ENCODE measurements around the gene PRM1. TPM values are rescaled to one million over a fixed set of nuclear protein-coding genes. Genes with fewer than 3 reads are reported as not detected.

The PRM1 gene, protein sequence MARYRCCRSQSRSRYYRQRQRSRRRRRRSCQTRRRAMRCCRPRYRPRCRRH
- total RNA-seq, result not detected

DNA sequence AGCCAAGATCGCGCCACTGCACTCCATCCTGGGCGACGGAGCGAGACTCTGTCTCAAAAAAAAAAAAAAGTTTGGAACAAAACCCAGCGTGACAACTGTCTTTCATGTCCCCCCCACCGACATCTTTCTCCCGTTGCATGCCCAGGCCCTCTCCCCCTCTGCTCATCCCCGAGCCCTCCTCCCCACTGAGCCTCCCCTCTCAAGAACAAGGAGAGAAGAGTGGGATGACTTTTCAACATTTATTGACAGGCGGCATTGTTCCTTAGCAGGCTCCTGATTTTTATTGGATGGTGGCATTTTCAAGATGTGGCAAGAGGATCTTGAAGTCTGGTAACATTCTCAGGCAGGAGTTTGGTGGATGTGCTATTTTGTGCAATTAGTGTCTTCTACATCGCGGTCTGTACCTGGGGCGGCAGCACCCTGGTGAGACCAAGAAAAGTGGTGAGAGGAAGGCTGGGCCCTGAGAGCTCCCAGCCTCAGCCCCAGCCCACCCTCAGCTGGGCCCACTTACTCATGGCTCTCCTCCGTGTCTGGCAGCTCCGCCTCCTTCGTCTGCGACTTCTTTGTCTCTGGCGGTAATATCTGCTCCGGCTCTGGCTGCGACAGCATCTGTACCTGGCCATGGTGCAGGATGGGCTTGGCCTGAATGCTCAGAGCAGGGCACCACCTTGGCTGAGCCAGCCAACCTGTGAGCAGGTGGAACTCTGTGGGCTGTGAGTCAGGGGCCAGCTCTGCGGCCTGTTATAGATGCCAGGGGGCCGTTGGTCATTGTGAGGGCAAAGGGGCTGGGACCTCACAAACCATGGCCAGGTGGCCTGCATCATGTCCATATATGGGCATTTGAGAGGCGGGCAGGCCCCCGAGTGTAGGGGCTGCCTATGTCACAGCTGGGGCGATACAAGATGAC lies at the start of gene PRM1:
Gene PRM1 (minus strand): TSS at position 715 of the 907 bp plus-strand sequence. CDS start 92 bp downstream, at position 623.
- H3K27ac Mint-ChIP-seq, result peak within 1 kb of the TSS; percentile 9
- DNase-seq, result no peak
- peaks cover 18% of the 10 kb centered on the region for H3K4me1 Mint-ChIP-seq (ENCODE audit: low read depth)
- CTCF ChIA-PET, result no interaction called here
- no peak for ATAC-seq
- no peaks in the 10 kb centered on the region for H3K9me3 Mint-ChIP-seq (ENCODE audit: insufficient read depth)
- peaks cover 14% of the 10 kb centered on the region for H3K27me3 Mint-ChIP-seq (ENCODE audit: low read depth)
- no peak within 1 kb of the TSS for H3K4me3 Mint-ChIP-seq
- POLR2A ChIA-PET, result no interaction called here
- H3K36me3 Mint-ChIP-seq (ENCODE audit: low read depth), result no peaks in the 10 kb centered on the region

- ChIA-PET POLR2A (interaction anchor here (0.6 kb wide), 1 partner anchor 67 kb away, joined by 3 read pairs; no protein-coding TSS in a partner anchor), CTCF (interaction anchor here (1.0 to 3.6 kb wide), 7 partner anchors 22 to 75 kb away, joined by 3 to 12 read pairs (median 4); partner anchors contain the start of gene SOCS1)
- H3K27me3 Mint-ChIP-seq (ENCODE audit: low read depth), result no peaks in the 10 kb centered on the region
- peaks cover 50% of the 10 kb centered on the region for H3K4me1 Mint-ChIP-seq (ENCODE audit: low read depth)
- DNase-seq (no peak), ATAC-seq (no peak)
- H3K4me3 Mint-ChIP-seq, result no peak overlapping the region
- H3K27ac Mint-ChIP-seq, result peak overlapping the region; percentile 11
- no peaks in the 10 kb centered on the region for H3K9me3 Mint-ChIP-seq (ENCODE audit: insufficient read depth)
- H3K36me3 Mint-ChIP-seq (ENCODE audit: low read depth), result peaks cover 7% of the 10 kb centered on the region
Observed at GRCh38 chr16:11330526-11331237, 49.6 kb upstream of the PRM1 start.

DNA sequence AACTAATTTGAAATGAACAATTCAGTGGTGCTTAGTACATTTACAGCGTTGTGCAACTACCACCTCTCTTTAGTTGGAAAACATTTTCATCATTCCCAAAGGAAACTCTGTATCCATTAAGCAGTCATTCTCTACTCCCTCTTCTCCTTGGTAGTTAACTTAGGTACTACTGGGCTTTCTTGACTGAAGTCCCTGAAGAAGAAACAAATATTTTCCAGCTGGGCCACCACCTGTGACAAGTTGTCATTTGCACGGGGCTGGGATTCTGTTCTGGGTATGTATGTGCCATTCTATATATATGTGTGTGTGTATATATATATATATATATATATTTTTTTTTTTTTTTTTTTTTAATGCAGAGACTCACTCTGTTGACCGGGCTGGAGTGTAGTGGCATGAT lies 48.8 kb upstream of the PRM1 start:
- CTCF ChIA-PET, result interaction anchor here (1.0 to 3.6 kb wide), 9 partner anchors 23 to 366 kb away, joined by 3 to 12 read pairs (median 5); partner anchors contain the start of gene SOCS1
- H3K9me3 Mint-ChIP-seq (ENCODE audit: insufficient read depth), result no peaks in the 10 kb centered on the region
- no peak overlapping the region for H3K27ac Mint-ChIP-seq
- H3K4me1 Mint-ChIP-seq (ENCODE audit: low read depth), result peaks cover 58% of the 10 kb centered on the region
- H3K36me3 Mint-ChIP-seq (ENCODE audit: low read depth), result peaks cover 7% of the 10 kb centered on the region
- POLR2A ChIA-PET, result no interaction called here
- no peaks in the 10 kb centered on the region for H3K27me3 Mint-ChIP-seq (ENCODE audit: low read depth)
- DNase-seq (no peak), ATAC-seq (no peak)
- H3K4me3 Mint-ChIP-seq, result no peak overlapping the region

DNA sequence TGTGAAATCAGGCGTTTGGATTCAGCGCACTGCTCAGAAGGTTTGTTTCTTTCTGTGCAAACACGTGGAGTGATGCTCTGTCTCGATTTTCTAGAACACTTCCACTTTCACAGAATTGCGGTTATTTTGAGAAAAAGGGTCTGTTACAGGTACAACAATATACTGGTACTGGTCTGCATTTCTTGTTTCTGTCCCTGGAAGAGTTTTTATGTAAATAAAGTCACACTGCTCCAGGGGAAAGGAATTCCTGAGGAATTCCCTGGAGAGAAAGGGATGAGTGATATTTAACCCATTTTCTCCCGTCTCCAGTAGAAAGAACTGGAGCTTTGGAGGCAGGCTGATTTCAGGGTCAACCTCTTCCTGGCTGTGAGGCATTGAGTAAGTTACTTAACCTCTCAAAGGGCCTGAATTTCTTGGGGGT lies 48.0 kb upstream of the PRM1 start:
- Mint-ChIP-seq H3K4me1 (ENCODE audit: low read depth) (peaks cover 62% of the 10 kb centered on the region), H3K27ac (peak overlapping the region; percentile 75), H3K9me3 (ENCODE audit: insufficient read depth) (no peaks in the 10 kb centered on the region), H3K4me3 (peak overlapping the region; percentile 38), H3K27me3 (ENCODE audit: low read depth) (no peaks in the 10 kb centered on the region), H3K36me3 (ENCODE audit: low read depth) (peaks cover 7% of the 10 kb centered on the region)
- ChIA-PET CTCF (interaction anchor here (1.2 to 3.6 kb wide), 10 partner anchors 17 to 365 kb away, joined by 4 to 12 read pairs (median 6); partner anchors contain the start of gene SOCS1), POLR2A (interaction anchor here (0.9 kb wide), 1 partner anchor 20 kb away, joined by 3 read pairs; no protein-coding TSS in a partner anchor)
- peak; percentile 25 for ATAC-seq
- DNase-seq, result no peak

- POLR2A ChIA-PET, result interaction anchor here (0.9 kb wide), 1 partner anchor 20 kb away, joined by 3 read pairs; no protein-coding TSS in a partner anchor
- peak overlapping the region; percentile 38 for H3K4me3 Mint-ChIP-seq
- no peaks in the 10 kb centered on the region for H3K27me3 Mint-ChIP-seq (ENCODE audit: low read depth)
- ATAC-seq, result peak; percentile 85
- peak; percentile 77 for DNase-seq
- H3K4me1 Mint-ChIP-seq (ENCODE audit: low read depth), result peaks cover 68% of the 10 kb centered on the region
- CTCF ChIA-PET, result interaction anchor here (0.7 to 3.6 kb wide), 10 partner anchors 10 to 364 kb away, joined by 3 to 12 read pairs (median 4); no protein-coding TSS in a partner anchor
- H3K36me3 Mint-ChIP-seq (ENCODE audit: low read depth), result peaks cover 7% of the 10 kb centered on the region
- H3K9me3 Mint-ChIP-seq (ENCODE audit: insufficient read depth), result no peaks in the 10 kb centered on the region
- H3K27ac Mint-ChIP-seq, result peak overlapping the region; percentile 84
Observed at GRCh38 chr16:11328172-11329070, 47.3 kb upstream of the PRM1 start.

DNA sequence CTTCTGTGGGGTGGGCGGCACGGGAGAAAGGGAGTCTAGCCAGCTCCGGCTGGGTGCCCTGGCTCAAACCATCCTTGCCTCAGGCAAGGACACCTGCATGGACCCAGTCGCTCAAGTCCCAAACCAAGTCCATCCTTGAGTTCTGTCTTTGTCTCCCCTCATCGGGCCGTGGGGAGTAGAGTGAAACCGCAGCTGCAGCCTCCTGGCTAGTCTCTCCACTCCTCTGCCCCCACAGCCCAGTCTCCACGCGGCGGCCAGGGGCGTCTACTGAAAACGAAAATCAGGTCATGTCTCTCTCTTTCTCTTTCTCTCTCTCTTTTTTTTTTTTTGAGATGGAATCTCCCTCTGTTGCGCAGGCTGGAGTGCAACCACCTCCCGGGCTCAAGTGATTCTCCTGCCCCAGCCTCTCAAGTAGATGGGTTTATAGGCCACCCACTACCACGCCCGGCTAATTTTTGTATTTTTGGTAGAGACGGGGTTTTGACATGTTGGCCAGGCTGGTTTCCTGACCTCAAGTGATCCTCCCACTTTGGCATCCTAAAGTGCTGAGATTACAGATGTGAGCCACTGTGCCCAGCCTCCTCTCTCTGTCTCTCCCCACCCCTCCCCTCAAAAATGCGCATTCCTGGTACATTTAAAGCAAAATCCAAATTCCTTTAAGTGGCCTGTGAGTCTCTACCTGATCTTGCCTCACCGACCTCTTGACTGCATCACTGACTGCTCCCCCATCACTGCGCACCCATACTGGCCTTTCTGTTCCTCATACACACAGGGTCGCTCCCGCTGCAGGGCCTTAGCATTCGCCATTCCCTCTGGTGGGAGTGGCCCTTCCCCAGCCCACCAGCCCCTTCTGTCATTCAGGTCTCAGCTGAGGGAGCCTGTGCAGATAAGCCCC lies 46.4 kb upstream of the PRM1 start:
- H3K9me3 Mint-ChIP-seq (ENCODE audit: insufficient read depth), result no peaks in the 10 kb centered on the region
- POLR2A ChIA-PET, result interaction anchor here (0.9 kb wide), 1 partner anchor 17 kb away, joined by 3 read pairs; no protein-coding TSS in a partner anchor
- DNase-seq (no peak), ATAC-seq (no peak)
- no peaks in the 10 kb centered on the region for H3K27me3 Mint-ChIP-seq (ENCODE audit: low read depth)
- CTCF ChIA-PET, result interaction anchor here (0.8 to 3.6 kb wide), 5 partner anchors 14 to 44 kb away, joined by 3 to 12 read pairs (median 6); no protein-coding TSS in a partner anchor
- peak overlapping the region; percentile 38 for H3K4me3 Mint-ChIP-seq
- peak overlapping the region; percentile 84 for H3K27ac Mint-ChIP-seq
- peaks cover 7% of the 10 kb centered on the region for H3K36me3 Mint-ChIP-seq (ENCODE audit: low read depth)
- H3K4me1 Mint-ChIP-seq (ENCODE audit: low read depth), result peaks cover 73% of the 10 kb centered on the region

GRCh38 chr16:11326737-11327276 lies 45.7 kb upstream of the PRM1 start:
- ChIA-PET CTCF (no interaction called here), POLR2A (interaction anchor here (0.9 kb wide), 1 partner anchor 16 kb away, joined by 3 read pairs; no protein-coding TSS in a partner anchor)
- Mint-ChIP-seq H3K4me1 (ENCODE audit: low read depth) (peaks cover 73% of the 10 kb centered on the region), H3K36me3 (ENCODE audit: low read depth) (peaks cover 7% of the 10 kb centered on the region), H3K4me3 (no peak overlapping the region), H3K27ac (peak overlapping the region; percentile 44), H3K9me3 (ENCODE audit: insufficient read depth) (no peaks in the 10 kb centered on the region), H3K27me3 (ENCODE audit: low read depth) (no peaks in the 10 kb centered on the region)
- DNase-seq, result no peak
- ATAC-seq, result no peak

- ATAC-seq, result no peak
- Mint-ChIP-seq H3K9me3 (ENCODE audit: insufficient read depth) (no peaks in the 10 kb centered on the region), H3K4me1 (ENCODE audit: low read depth) (peaks cover 73% of the 10 kb centered on the region), H3K27ac (peak overlapping the region; percentile 26), H3K36me3 (ENCODE audit: low read depth) (peaks cover 7% of the 10 kb centered on the region), H3K4me3 (no peak overlapping the region), H3K27me3 (ENCODE audit: low read depth) (no peaks in the 10 kb centered on the region)
- CTCF ChIA-PET, result no interaction called here
- POLR2A ChIA-PET, result interaction anchor here (2.4 kb wide), 1 partner anchor 70 kb away, joined by 6 read pairs; the partner anchor contains the start of gene SOCS1
- no peak for DNase-seq
Observed at GRCh38 chr16:11326084-11326736, 45.1 kb upstream of the PRM1 start.

GRCh38 chr16:11325404-11326083 lies 44.4 kb upstream of the PRM1 start:
- CTCF ChIA-PET, result interaction anchor here (1.0 kb wide), 1 partner anchor 13 kb away, joined by 6 read pairs; no protein-coding TSS in a partner anchor
- POLR2A ChIA-PET, result interaction anchor here (1.2 to 2.4 kb wide), 2 partner anchors 14 to 70 kb away, joined by 3 to 6 read pairs; partner anchors contain the start of gene SOCS1
- Mint-ChIP-seq H3K4me3 (no peak overlapping the region), H3K36me3 (ENCODE audit: low read depth) (peaks cover 7% of the 10 kb centered on the region), H3K4me1 (ENCODE audit: low read depth) (peaks cover 70% of the 10 kb centered on the region), H3K27me3 (ENCODE audit: low read depth) (no peaks in the 10 kb centered on the region), H3K9me3 (ENCODE audit: insufficient read depth) (no peaks in the 10 kb centered on the region), H3K27ac (peak overlapping the region; percentile 45)
- ATAC-seq (peak; percentile 65), DNase-seq (peak; percentile 46)

Data from activated CD8-positive, alpha-beta T cell treated with anti-CD3 and anti-CD28 coated beads, Interleukin-2, amount 10 ng/mL, durations not matched to agents 7 days and 5 days (primary cell).